Fibroblast of skin of abdomen (primary cell): ENCODE data around the gene POU2F1.

Experiments used
- DNase-seq: peaks from one replicate; pipeline ENCODE4 v3.0.0-alpha.2; 2013

The POU2F1 gene

GRCh38 chr1:167472752-167473521, 252.3 kb downstream of the POU2F1 start:
- DNase-seq = no peak

GRCh38 chr1:167473761-167474160, 253.1 kb downstream of the POU2F1 start:
- no peak for DNase-seq

- DNase-seq = no peak
Measured at GRCh38 chr1:167474191-167474641, 253.5 kb downstream of the POU2F1 start.

- DNase-seq = no peak
Measured at GRCh38 chr1:167476061-167476460, 255.4 kb downstream of the POU2F1 start.
